Activated B cell treated with CpG ODN at 0.5 μM for 24 hours (primary cell): Measurements from ENCODE around the gene POLE4. TPM values are rescaled to one million over a fixed set of nuclear protein-coding genes. Genes with fewer than 3 reads are reported as not detected.

Experiments
- ATAC-seq: fragments of 200-7000 bp; cut with Tn5 transposase; one replicate; pipeline ENCODE4 v1.10.0; 2021; ENCODE audit warnings: low read depth, mild to moderate bottlenecking, moderate library complexity
- CTCF ChIA-PET: fragments of 350-600 bp; sonication (Branson Sonifier 250); formaldehyde crosslinking; loops from one replicate; lab custom pipeline; 2021; ENCODE audit warnings: antibody characterized with exemption; lab: Charles Lee
- POLR2A ChIA-PET: fragments of 350-600 bp; sonication (Branson Sonifier 250); formaldehyde crosslinking; loops from one replicate; lab custom pipeline; 2021; ENCODE audit warnings: antibody characterized with exemption; lab: Charles Lee
- DNase-seq: peaks from one replicate; pipeline ENCODE4 v3.0.0; 2022
- H3K27ac Mint-ChIP-seq: one replicate; pipeline ENCODE4 v1.8.0; 2020; ENCODE audit warnings: mixed read lengths
- H3K27me3 Mint-ChIP-seq: one replicate; pipeline ENCODE4 v1.8.0; 2021; ENCODE audit warnings: mixed read lengths
- H3K36me3 Mint-ChIP-seq: one replicate; pipeline ENCODE4 v1.8.0; 2021; ENCODE audit warnings: low read depth, mixed read lengths
- H3K4me1 Mint-ChIP-seq: one replicate; pipeline ENCODE4 v1.8.0; 2021; ENCODE audit warnings: mixed read lengths
- H3K4me3 Mint-ChIP-seq: one replicate; pipeline ENCODE4 v1.8.0; 2020; ENCODE audit warnings: mild to moderate bottlenecking, mixed read lengths
- H3K9me3 Mint-ChIP-seq: one replicate; pipeline ENCODE4 v1.8.0; 2020; ENCODE audit warnings: mixed read lengths
- CTCF ChIP-seq: fragments of 200-600 bp; IDR thresholded peaks from one replicate; pipeline ENCODE4 v1.8.0; 2022; ENCODE audit warnings: antibody characterized with exemption, mild to moderate bottlenecking
- intact Hi-C: fragments of 100-400 bp; cut with micrococcal nuclease; formaldehyde crosslinking; loops from one replicate; pipeline ENCODE4 v1.15.1; 2024
- total RNA-seq: library from RNA; stranded (reverse); gene quantifications from 2 replicates; pipeline ENCODE4 v1.2.3, GENCODE V29; 2022

POLE4 gene
- total RNA-seq, 1 donor from 2014 or later, result 61.5 TPM

GRCh38 chr2:74975016-74975415 lies 16.6 kb downstream of the POLE4 start:
- CTCF ChIA-PET, result no interaction called here
- H3K9me3 Mint-ChIP-seq, result no peaks in the 10 kb centered on the region

DNA sequence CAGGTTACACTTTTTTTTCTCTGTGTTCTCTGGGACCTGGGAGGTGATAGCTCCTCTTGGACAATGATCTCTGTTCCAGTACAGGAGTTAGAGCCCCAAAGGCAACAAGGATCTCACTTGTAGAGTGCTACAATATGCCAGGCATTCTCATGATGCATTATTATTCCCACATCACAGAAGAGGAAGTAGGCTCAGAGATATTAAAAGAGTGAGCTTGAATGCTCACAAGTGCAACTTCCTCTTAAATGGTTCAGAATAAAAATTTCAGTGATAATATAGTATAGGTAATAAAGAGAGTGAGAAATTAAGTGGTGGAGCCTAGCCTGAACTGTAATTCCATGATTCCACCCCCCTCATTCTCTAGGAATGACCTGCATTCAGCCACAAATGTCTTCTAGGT lies 21.4 kb downstream of the POLE4 start:
- TF ChIP-seq CTCF, result no peak
- ChIA-PET CTCF (interaction anchor here (0.7 kb wide), 1 partner anchor 61 kb away, joined by 3 read pairs; no protein-coding TSS in a partner anchor), POLR2A (no interaction called here)
- DNase-seq, result no peak
- H3K27ac Mint-ChIP-seq, result no peak overlapping the region
- intact Hi-C loops, result no loop called here
- H3K4me1 Mint-ChIP-seq, result peaks cover 22% of the 10 kb centered on the region
- ATAC-seq, result peak; percentile 40
- H3K4me3 Mint-ChIP-seq, result no peak overlapping the region
- no peaks in the 10 kb centered on the region for H3K9me3 Mint-ChIP-seq
- no peaks in the 10 kb centered on the region for H3K27me3 Mint-ChIP-seq
- H3K36me3 Mint-ChIP-seq, result peaks cover 20% of the 10 kb centered on the region

More at GRCh38 chr2:74975016-74975415, 16.6 kb downstream of the POLE4 start:
- no peak for TF ChIP-seq CTCF
- POLR2A ChIA-PET, result no interaction called here
- ATAC-seq (no peak), DNase-seq (no peak)
- H3K4me3 Mint-ChIP-seq, result no peak overlapping the region
- no peak overlapping the region for H3K27ac Mint-ChIP-seq
- peaks cover 30% of the 10 kb centered on the region for H3K36me3 Mint-ChIP-seq
- H3K4me1 Mint-ChIP-seq, result peaks cover 14% of the 10 kb centered on the region
- intact Hi-C loops, result no loop called here
- no peaks in the 10 kb centered on the region for H3K27me3 Mint-ChIP-seq

DNA sequence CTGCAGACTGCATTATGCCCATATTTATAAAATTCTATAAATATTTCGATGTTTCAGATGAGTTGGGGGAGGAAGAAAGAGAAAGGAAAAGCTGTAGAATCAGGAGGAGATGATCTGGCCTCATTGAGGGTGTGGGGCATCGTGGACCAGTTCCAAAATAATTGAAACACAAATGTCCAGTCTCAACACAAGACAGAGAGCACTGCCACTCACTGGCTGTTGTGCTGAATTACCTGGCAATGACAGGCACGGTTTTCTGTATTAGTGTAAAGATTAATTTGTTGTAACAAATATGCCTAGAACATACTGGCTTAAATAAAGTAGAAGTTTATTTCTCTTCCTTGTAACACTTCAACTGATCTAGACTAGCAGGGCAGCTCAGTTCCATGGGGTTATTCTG lies 24.1 kb downstream of the POLE4 start:
- no peak for TF ChIP-seq CTCF
- Mint-ChIP-seq H3K4me3 (no peak overlapping the region), H3K4me1 (peaks cover 28% of the 10 kb centered on the region), H3K27ac (no peak overlapping the region), H3K9me3 (no peaks in the 10 kb centered on the region), H3K36me3 (peaks cover 4% of the 10 kb centered on the region), H3K27me3 (no peaks in the 10 kb centered on the region)
- intact Hi-C loops, result no loop called here
- POLR2A ChIA-PET, result no interaction called here
- no peak for ATAC-seq
- DNase-seq, result no peak
- CTCF ChIA-PET, result no interaction called here

DNA sequence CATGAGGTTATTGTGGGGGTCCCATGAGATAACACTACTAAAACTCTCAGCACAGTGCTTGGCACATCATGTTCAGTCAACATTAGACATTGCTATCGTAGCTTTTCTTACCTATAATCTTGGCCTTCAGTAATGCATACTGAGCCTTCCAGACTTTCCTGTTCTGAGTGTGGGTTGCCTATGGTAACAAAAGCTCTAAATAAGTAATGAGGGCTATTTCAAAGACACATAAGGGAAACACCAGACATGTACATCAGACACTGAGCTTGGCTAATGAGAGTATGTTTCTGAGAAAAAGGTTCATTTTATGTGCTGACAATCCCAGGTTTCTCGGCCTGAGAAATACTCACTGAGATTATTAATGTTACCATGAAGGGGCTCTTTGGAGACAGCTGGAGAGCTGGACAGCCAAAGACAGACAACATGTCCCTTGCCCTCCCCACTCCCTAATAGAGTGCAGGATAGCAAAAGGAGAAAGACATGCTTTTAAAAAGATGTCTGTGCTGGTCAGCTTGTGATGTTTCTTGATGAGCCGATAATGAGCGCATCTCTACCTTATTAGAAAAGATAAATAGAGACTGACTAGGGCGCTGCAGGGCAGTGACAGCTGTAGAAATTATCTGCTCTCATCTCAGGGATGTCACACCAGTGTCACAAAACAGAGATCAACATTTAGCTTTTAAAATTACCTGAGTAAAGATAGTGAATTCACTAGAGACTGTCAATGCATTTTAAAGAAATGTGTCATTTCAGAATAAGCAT lies 25.4 kb downstream of the POLE4 start:
- intact Hi-C loops, result no loop called here
- ChIA-PET POLR2A (no interaction called here), CTCF (interaction anchor here (0.6 to 1.0 kb wide), 2 partner anchors 61 to 82 kb away, joined by 3 read pairs; no protein-coding TSS in a partner anchor)
- Mint-ChIP-seq H3K27ac (no peak overlapping the region), H3K4me3 (no peak overlapping the region), H3K27me3 (no peaks in the 10 kb centered on the region), H3K4me1 (peaks cover 28% of the 10 kb centered on the region), H3K9me3 (no peaks in the 10 kb centered on the region), H3K36me3 (peaks cover 3% of the 10 kb centered on the region)
- no peak for TF ChIP-seq CTCF
- no peak for ATAC-seq
- DNase-seq, result no peak

GRCh38 chr2:74984947-74985637 lies 26.6 kb downstream of the POLE4 start:
- Mint-ChIP-seq H3K4me3 (no peak overlapping the region), H3K27ac (no peak overlapping the region), H3K4me1 (peaks cover 21% of the 10 kb centered on the region), H3K36me3 (peaks cover 3% of the 10 kb centered on the region), H3K27me3 (no peaks in the 10 kb centered on the region), H3K9me3 (no peaks in the 10 kb centered on the region)
- TF ChIP-seq CTCF, result no peak
- ATAC-seq (no peak), DNase-seq (no peak)
- ChIA-PET CTCF (interaction anchor here (1.0 kb wide), 1 partner anchor 81 kb away, joined by 3 read pairs; no protein-coding TSS in a partner anchor), POLR2A (no interaction called here)
- intact Hi-C loops, result no loop called here
